IMR-90 (cell line): ENCODE measurements around the gene IP6K3. TPM values are rescaled to one million over a fixed set of nuclear protein-coding genes. Genes with fewer than 3 reads are reported as not detected.

Source experiments
- ATAC-seq: fragments of 200-7000 bp; cut with Tn5 transposase; 2 replicates; pipeline ENCODE4 v1.9.1; 2020; ENCODE audit warnings: low read depth, mild to moderate bottlenecking, moderate library complexity
- BruUV-seq: library from RNA; stranded (reverse); fragments of 400-500 nt; replicated peaks from 2 replicates; lab custom pipeline; 2021; lab: Mats Ljungman, UMichigan
- CTCF ChIA-PET: fragments of 300-600 bp; formaldehyde crosslinking; extraction: SDS; loops from one replicate; lab custom pipeline; 2021; ENCODE audit warnings: antibody characterized with exemption; lab: Yijun Ruan, JAX
- POLR2A ChIA-PET: fragments of 300-600 bp; sonication (Branson Sonifier 250); formaldehyde crosslinking; loops from one replicate; lab custom pipeline; 2022; ENCODE audit warnings: antibody characterized with exemption; ENCODE audit not compliant: unreplicated experiment; lab: Charles Lee
- DNase-seq: peaks from one replicate; pipeline ENCODE4 v3.0.0; 2013
- H2AFZ ChIP-seq: replicated peaks from 2 replicates; pipeline ENCODE3; 2013; ENCODE audit warnings: low read length, mild to moderate bottlenecking; ENCODE audit not compliant: poor library complexity
- H2AK5ac ChIP-seq: 2 replicates; pipeline ENCODE4 v1.6.1; 2013; ENCODE audit warnings: low read depth, low read length, inconsistent platforms
- H2AK9ac ChIP-seq: replicated peaks from 2 replicates; pipeline ENCODE3; 2013; ENCODE audit warnings: mild to moderate bottlenecking, low read depth, low read length, moderate library complexity; ENCODE audit not compliant: poor library complexity
- H2BK120ac ChIP-seq: 2 replicates; pipeline ENCODE4 v1.6.1; 2013; ENCODE audit warnings: low read depth, low read length, inconsistent platforms
- H2BK15ac ChIP-seq: 3 replicates; pipeline ENCODE4 v1.6.1; 2013; ENCODE audit warnings: low read depth, low read length, inconsistent platforms
- H2BK20ac ChIP-seq: 2 replicates; pipeline ENCODE4 v1.6.1; 2013; ENCODE audit warnings: low read depth, mild to moderate bottlenecking, inconsistent platforms, low read length, moderate library complexity
- H2BK5ac ChIP-seq: 2 replicates; pipeline ENCODE4 v1.6.1; 2013; ENCODE audit warnings: mild to moderate bottlenecking, low read depth, low read length, inconsistent platforms; ENCODE audit not compliant: poor library complexity, severe bottlenecking
- H3K14ac ChIP-seq: replicated peaks from 2 replicates; pipeline ENCODE4 v1.6.1; 2013; ENCODE audit warnings: low read depth, low read length, inconsistent platforms
- H3K18ac ChIP-seq: 2 replicates; pipeline ENCODE4 v1.6.1; 2013; ENCODE audit warnings: low read depth, low read length, control low read depth
- H3K23ac ChIP-seq: 2 replicates; pipeline ENCODE4 v1.6.1; 2013; ENCODE audit warnings: low read depth, low read length, inconsistent platforms
- H3K27ac ChIP-seq: 2 replicates; pipeline ENCODE4 v1.5.1; 2013; ENCODE audit warnings: mild to moderate bottlenecking, control low read depth, low read length; ENCODE audit not compliant: insufficient read depth
- H3K27me3 ChIP-seq: 2 replicates; pipeline ENCODE4 v1.6.1; 2013; ENCODE audit warnings: low read length; ENCODE audit not compliant: control insufficient read depth, insufficient read depth
- H3K36me3 ChIP-seq: 2 replicates; pipeline ENCODE4 v1.6.1; 2013; ENCODE audit warnings: low read length, mixed read lengths; ENCODE audit not compliant: control insufficient read depth, insufficient read depth
- H3K4ac ChIP-seq: 2 replicates; pipeline ENCODE4 v1.6.1; 2013; ENCODE audit warnings: low read depth, low read length, inconsistent platforms
- H3K4me1 ChIP-seq: 2 replicates; pipeline ENCODE4 v1.6.1; 2013; ENCODE audit warnings: low read length, mixed read lengths; ENCODE audit not compliant: control insufficient read depth, insufficient read depth
- H3K4me2 ChIP-seq: 2 replicates; pipeline ENCODE4 v1.6.1; 2013; ENCODE audit warnings: low read depth, mild to moderate bottlenecking, control low read depth, low read length, moderate library complexity
- H3K4me3 ChIP-seq: 2 replicates; pipeline ENCODE4 v1.5.1; 2013; ENCODE audit warnings: low read depth, mild to moderate bottlenecking, control low read depth, low read length, moderate library complexity; ENCODE audit not compliant: insufficient read depth
- H3K56ac ChIP-seq: 2 replicates; pipeline ENCODE4 v1.6.1; 2013; ENCODE audit warnings: low read length, inconsistent platforms; ENCODE audit not compliant: insufficient read depth; ENCODE audit errors: extremely low read depth
- H3K79me1 ChIP-seq, 2 experiments: 2 replicates each; pipeline ENCODE4 v1.6.1; 2013; ENCODE audit warnings: low read length in 2 of 2, inconsistent platforms in 1 of 2, low read depth in 1 of 2
- H3K9ac ChIP-seq: 2 replicates; pipeline ENCODE4 v1.6.1; 2013; ENCODE audit warnings: low read depth, low read length, control low read depth
- H3K9me1 ChIP-seq: 2 replicates; pipeline ENCODE4 v1.6.1; 2013; ENCODE audit warnings: low read length, inconsistent platforms; ENCODE audit not compliant: insufficient read depth
- H3K9me3 ChIP-seq: 2 replicates; pipeline ENCODE4 v1.6.1; 2013; ENCODE audit warnings: low read length; ENCODE audit not compliant: control insufficient read depth, insufficient read depth
- H4K20me1 ChIP-seq: 2 replicates; pipeline ENCODE4 v1.6.1; 2013; ENCODE audit warnings: low read length, inconsistent platforms; ENCODE audit not compliant: insufficient read depth
- H4K5ac ChIP-seq: 2 replicates; pipeline ENCODE4 v1.6.1; 2013; ENCODE audit warnings: mild to moderate bottlenecking, low read depth, low read length, control low read depth
- H4K8ac ChIP-seq, 2 experiments: 2 replicates each; pipeline ENCODE4 v1.6.1; 2013; ENCODE audit warnings: low read depth in 2 of 2, low read length in 2 of 2, control low read depth in 1 of 2, inconsistent platforms in 1 of 2
- H4K91ac ChIP-seq: 2 replicates; pipeline ENCODE4 v1.6.1; 2013; ENCODE audit warnings: low read depth, low read length, inconsistent platforms; ENCODE audit not compliant: insufficient read depth
- BHLHE40 ChIP-seq: fragments of 150-350 bp; IDR thresholded peaks from 2 replicates; pipeline ENCODE4 v1.6.1; 2016; ENCODE audit warnings: mild to moderate bottlenecking, low read depth, low read length
- CEBPB ChIP-seq: IDR thresholded peaks from 2 replicates; pipeline ENCODE4 v1.6.1; 2012; ENCODE audit warnings: low read depth, low read length, improper control_type of control experiment
- CHD1 ChIP-seq: IDR thresholded peaks from 2 replicates; pipeline ENCODE4 v1.6.1; 2012; ENCODE audit warnings: low read depth, low read length, improper control_type of control experiment
- MXI1 ChIP-seq: IDR thresholded peaks from 2 replicates; pipeline ENCODE4 v1.6.1; 2012; ENCODE audit warnings: low read depth, mild to moderate bottlenecking, low read length, moderate library complexity, borderline replicate concordance
- NFE2L2 ChIP-seq: fragments of 150-350 bp; IDR thresholded peaks from 2 replicates; pipeline ENCODE4 v1.6.1; 2016; ENCODE audit warnings: low read depth, mild to moderate bottlenecking, low read length
- POLR2A ChIP-seq: IDR thresholded peaks from 2 replicates; pipeline ENCODE4 v1.6.1; 2012; ENCODE audit warnings: mild to moderate bottlenecking, low read depth, low read length
- RAD21 ChIP-seq: IDR thresholded peaks from 2 replicates; pipeline ENCODE4 v1.6.1; 2012; ENCODE audit warnings: low read length, improper control_type of control experiment
- RFX5 ChIP-seq: IDR thresholded peaks from 2 replicates; pipeline ENCODE4 v1.8.0; 2012; ENCODE audit warnings: low read depth, mild to moderate bottlenecking, low read length, moderate library complexity
- WGBS, 2 experiments: methylation state at CpG; one replicate each; pipeline versions ENCODE4 v1.1.5 to v1.1.7; 2013; ENCODE audit warnings: missing lambda C conversion rate in 2 of 2; ENCODE audit not compliant: insufficient read length in 1 of 2; ENCODE audit errors: extremely low coverage in 2 of 2; 5-methylcytosine and 5-hydroxymethylcytosine counted together
- dilution Hi-C: fragments of 300-500 bp; cut with HindIII; formaldehyde crosslinking; loops from one replicate; pipeline ENCODE4 v1.14.3; 2018; ENCODE audit warnings: low sequenced_read_pairs; ENCODE audit not compliant: unreplicated experiment
- in situ Hi-C: fragments of 300-500 bp; cut with MboI; formaldehyde crosslinking; loops from 3 replicates; pipeline ENCODE4 v1.14.3; 2019; ENCODE audit warnings: low sequenced_read_pairs, inconsistent platforms, mixed read lengths
- intact Hi-C: fragments of 100-400 bp; cut with micrococcal nuclease; formaldehyde crosslinking; loops from 2 replicates; pipeline ENCODE4 v1.10.0; 2022
- polyA plus RNA-seq, 3 experiments: library from polyadenylated mRNA; depleted of rRNA; stranded (reverse); fragments of >200 nt; gene quantifications; 2 replicates each; pipeline ENCODE4 v1.2.3, GENCODE V29; 2012; ENCODE audit warnings: low replicate concordance in 1 of 3
- total RNA-seq: library from RNA; depleted of rRNA; stranded (reverse); fragments of >200 nt; gene quantifications from 2 replicates; pipeline ENCODE4 v1.2.3, GENCODE V29; 2012
- TF ChIP-seq, protein P1 (sequence below): fragments of 150-350 bp; IDR thresholded peaks from 2 replicates; pipeline ENCODE4 v1.6.1; 2017; ENCODE audit warnings: mild to moderate bottlenecking, antibody characterized with exemption, low read length, low read depth
- TF ChIP-seq, protein P2 (sequence below): conservative IDR thresholded peaks from 2 replicates; pipeline ENCODE4 v1.5.1; 2012; ENCODE audit warnings: mild to moderate bottlenecking, low read depth, low read length, improper control_type of control experiment

Gene IP6K3
- total and polyA plus RNA-seq, 2 of the 4 experiments (the other 2 are of a cell fraction) = 0.18 to 0.51 TPM

DNA sequence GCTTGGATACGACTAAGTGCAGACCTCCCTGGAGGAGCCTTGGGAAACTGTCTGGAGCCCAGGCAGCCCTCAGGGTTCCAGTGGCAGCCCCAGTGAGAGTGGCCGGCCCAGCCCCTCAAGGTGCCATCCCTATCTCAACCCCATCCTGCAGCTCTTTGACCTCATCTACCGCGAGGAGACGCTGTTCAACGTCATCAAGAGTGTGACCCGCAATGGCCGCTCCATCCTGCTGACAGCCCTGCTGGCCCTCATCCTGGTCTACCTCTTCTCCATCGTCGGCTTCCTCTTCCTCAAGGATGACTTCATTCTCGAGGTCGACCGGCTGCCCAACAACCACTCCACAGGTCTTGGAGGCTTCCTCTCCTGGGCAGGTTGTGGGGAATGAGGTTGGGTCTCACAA lies 55.9 kb downstream of the IP6K3 start:
- H3K4ac ChIP-seq = no peak overlapping the region

More for the DNA sequence above, 55.9 kb downstream of the IP6K3 start:
- no peak overlapping the region for H3K4me2 ChIP-seq
- no peak overlapping the region for H2BK120ac ChIP-seq
- ChIA-PET CTCF (no interaction called here), POLR2A (no interaction called here)
- H4K5ac ChIP-seq = no peak overlapping the region
- no peak for DNase-seq
- no peak overlapping the region for H2BK15ac ChIP-seq
- no peak overlapping the region for H3K4me3 ChIP-seq
- intact Hi-C loops (no loop called here), in situ Hi-C loops (no loop called here), dilution Hi-C loops (no loop called here)
- peaks cover 0 to 13% of the 10 kb centered on the region in 2 experiments; a peak in 2 of 4 replicates for H3K79me1 ChIP-seq
- peak overlapping the region; percentile 23 for H2AFZ ChIP-seq
- peaks cover 13% of the 10 kb centered on the region for H3K36me3 ChIP-seq
- no peak overlapping the region for H4K91ac ChIP-seq
- no peak overlapping the region for H2BK20ac ChIP-seq
- H4K8ac ChIP-seq = no peak overlapping the region
- no peak for TF ChIP-seq BHLHE40
- TF ChIP-seq MXI1 = no peak
- TF ChIP-seq NFE2L2 = no peak
- no peak for TF ChIP-seq CEBPB
- no peak for TF ChIP-seq RAD21
- TF ChIP-seq, protein P1, sequence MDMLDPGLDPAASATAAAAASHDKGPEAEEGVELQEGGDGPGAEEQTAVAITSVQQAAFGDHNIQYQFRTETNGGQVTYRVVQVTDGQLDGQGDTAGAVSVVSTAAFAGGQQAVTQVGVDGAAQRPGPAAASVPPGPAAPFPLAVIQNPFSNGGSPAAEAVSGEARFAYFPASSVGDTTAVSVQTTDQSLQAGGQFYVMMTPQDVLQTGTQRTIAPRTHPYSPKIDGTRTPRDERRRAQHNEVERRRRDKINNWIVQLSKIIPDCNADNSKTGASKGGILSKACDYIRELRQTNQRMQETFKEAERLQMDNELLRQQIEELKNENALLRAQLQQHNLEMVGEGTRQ = no peak
- TF ChIP-seq POLR2A = no peak
- TF ChIP-seq CHD1 = no peak
- no peak for TF ChIP-seq RFX5
- TF ChIP-seq, protein P2, sequence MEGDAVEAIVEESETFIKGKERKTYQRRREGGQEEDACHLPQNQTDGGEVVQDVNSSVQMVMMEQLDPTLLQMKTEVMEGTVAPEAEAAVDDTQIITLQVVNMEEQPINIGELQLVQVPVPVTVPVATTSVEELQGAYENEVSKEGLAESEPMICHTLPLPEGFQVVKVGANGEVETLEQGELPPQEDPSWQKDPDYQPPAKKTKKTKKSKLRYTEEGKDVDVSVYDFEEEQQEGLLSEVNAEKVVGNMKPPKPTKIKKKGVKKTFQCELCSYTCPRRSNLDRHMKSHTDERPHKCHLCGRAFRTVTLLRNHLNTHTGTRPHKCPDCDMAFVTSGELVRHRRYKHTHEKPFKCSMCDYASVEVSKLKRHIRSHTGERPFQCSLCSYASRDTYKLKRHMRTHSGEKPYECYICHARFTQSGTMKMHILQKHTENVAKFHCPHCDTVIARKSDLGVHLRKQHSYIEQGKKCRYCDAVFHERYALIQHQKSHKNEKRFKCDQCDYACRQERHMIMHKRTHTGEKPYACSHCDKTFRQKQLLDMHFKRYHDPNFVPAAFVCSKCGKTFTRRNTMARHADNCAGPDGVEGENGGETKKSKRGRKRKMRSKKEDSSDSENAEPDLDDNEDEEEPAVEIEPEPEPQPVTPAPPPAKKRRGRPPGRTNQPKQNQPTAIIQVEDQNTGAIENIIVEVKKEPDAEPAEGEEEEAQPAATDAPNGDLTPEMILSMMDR = no peak
- no TSS peak for BruUV-seq
- peaks cover 11% of the 10 kb centered on the region for H3K4me1 ChIP-seq
- no peak overlapping the region for H3K18ac ChIP-seq
- H3K56ac ChIP-seq = no peak overlapping the region
- H3K9me3 ChIP-seq = no peaks in the 10 kb centered on the region
- H3K27me3 ChIP-seq = no peaks in the 10 kb centered on the region
- no peak for ATAC-seq
- no peak overlapping the region for H3K27ac ChIP-seq
- H3K9ac ChIP-seq = no peak overlapping the region
- no peak overlapping the region for H2AK9ac ChIP-seq
- WGBS, 2 experiments = 80% methylated on average over 3 of the region's 13 CpGs; no CpG with 5 or more reads in 1 of the 2 experiments
- H2AK5ac ChIP-seq = no peak overlapping the region
- H2BK5ac ChIP-seq = no peak overlapping the region
- H3K9me1 ChIP-seq = peaks cover 22% of the 10 kb centered on the region
- no peak overlapping the region for H3K23ac ChIP-seq
- no peak overlapping the region for H3K14ac ChIP-seq
- no peaks in the 10 kb centered on the region for H4K20me1 ChIP-seq
